ENCODE data around the gene SCNN1A.

DNA sequence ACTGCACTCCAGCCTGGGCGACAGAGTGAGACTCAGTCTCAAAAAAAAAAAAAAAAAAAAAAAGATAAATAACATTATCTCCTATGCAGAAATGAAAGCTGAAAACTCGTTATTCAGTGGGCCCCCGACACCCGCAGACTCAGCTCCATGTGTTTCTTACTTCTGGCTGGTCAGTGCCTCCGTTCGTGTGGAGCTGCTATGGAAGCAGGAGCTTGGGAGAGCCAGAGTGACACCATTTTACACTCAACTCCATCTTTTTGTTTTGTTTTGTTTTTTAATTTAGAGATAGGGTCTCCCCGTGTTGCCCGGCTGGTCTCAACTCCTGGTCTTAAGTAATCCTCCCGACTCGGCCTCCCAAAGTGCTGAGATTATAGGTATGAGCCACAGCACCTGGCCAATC lies 78.2 kb downstream of the SCNN1A start:
- TF ChIP-seq CTCF (IDR thresholded peaks at IDR 0.05; ENCODE audit: poor library complexity) (no peak), EZH2 (IDR thresholded peaks at IDR 0.05; ENCODE audit: borderline replicate concordance) (no peak)
